Astrocyte (in vitro differentiated cells and primary cell): ENCODE data around the gene TEX52. TPM values are rescaled to one million over a fixed set of nuclear protein-coding genes. Genes with fewer than 3 reads are reported as not detected.

Source experiments
- DNase-seq: peaks from one replicate; pipeline ENCODE4 v3.0.0-alpha.2; 2010; ENCODE audit warnings: low read depth
- FAIRE-seq: peaks from 2 replicates; lab custom pipeline; 2011; peaks lifted over from hg19 to GRCh38; lab: Jason Lieb, UNC
- H2AFZ ChIP-seq: 2 replicates; pipeline ENCODE4 v1.6.0; 2012; ENCODE audit warnings: low read depth, low read length, inconsistent platforms
- H3K27ac ChIP-seq: 2 replicates; pipeline ENCODE4 v1.5.1; 2011; ENCODE audit warnings: low read depth, low read length, inconsistent platforms
- H3K27me3 ChIP-seq: 2 replicates; pipeline ENCODE4 v1.6.0; 2011; ENCODE audit warnings: low read length, inconsistent platforms; ENCODE audit not compliant: insufficient read depth
- H3K36me3 ChIP-seq: 2 replicates; pipeline ENCODE4 v1.5.1; 2011; ENCODE audit warnings: low read length, inconsistent platforms; ENCODE audit not compliant: insufficient read depth
- H3K4me1 ChIP-seq: 2 replicates; pipeline ENCODE4 v1.5.1; 2011; ENCODE audit warnings: low read length, inconsistent platforms; ENCODE audit not compliant: insufficient read depth
- H3K4me2 ChIP-seq: 2 replicates; pipeline ENCODE4 v1.6.0; 2012; ENCODE audit warnings: low read length, inconsistent platforms
- H3K4me3 ChIP-seq: 2 replicates; pipeline ENCODE4 v1.5.1; 2011; ENCODE audit warnings: low read depth, mild to moderate bottlenecking, low read length, inconsistent platforms; ENCODE audit not compliant: insufficient read depth
- H3K79me2 ChIP-seq: 2 replicates; pipeline ENCODE4 v1.6.0; 2012; ENCODE audit warnings: mild to moderate bottlenecking, low read length, inconsistent platforms; ENCODE audit not compliant: insufficient read depth
- H3K9ac ChIP-seq: 2 replicates; pipeline ENCODE4 v1.6.0; 2012; ENCODE audit warnings: mild to moderate bottlenecking, low read length, inconsistent platforms
- H3K9me3 ChIP-seq: 2 replicates; pipeline ENCODE4 v1.5.1; 2012; ENCODE audit warnings: low read depth, mild to moderate bottlenecking, low read length, inconsistent platforms; ENCODE audit not compliant: insufficient read depth
- H4K20me1 ChIP-seq: 2 replicates; pipeline ENCODE4 v1.6.0; 2012; ENCODE audit warnings: low read length, inconsistent platforms; ENCODE audit not compliant: insufficient read depth
- H3K27ac Mint-ChIP-seq: one replicate; pipeline ENCODE4 v1.8.0; 2021; ENCODE audit warnings: mild to moderate bottlenecking, mixed read lengths; ENCODE audit not compliant: unreplicated experiment
- H3K27me3 Mint-ChIP-seq: one replicate; pipeline ENCODE4 v1.8.0; 2021; ENCODE audit warnings: low read depth, mixed read lengths; ENCODE audit not compliant: unreplicated experiment
- H3K36me3 Mint-ChIP-seq: one replicate; pipeline ENCODE4 v1.8.0; 2021; ENCODE audit warnings: low read depth, mixed read lengths; ENCODE audit not compliant: unreplicated experiment
- H3K4me1 Mint-ChIP-seq: one replicate; pipeline ENCODE4 v1.8.0; 2021; ENCODE audit warnings: low read depth, mixed read lengths; ENCODE audit not compliant: unreplicated experiment
- H3K4me3 Mint-ChIP-seq: one replicate; pipeline ENCODE4 v1.8.0; 2021; ENCODE audit warnings: mild to moderate bottlenecking, moderate library complexity, mixed read lengths; ENCODE audit not compliant: unreplicated experiment
- H3K9me3 Mint-ChIP-seq: one replicate; pipeline ENCODE4 v1.8.0; 2021; ENCODE audit warnings: mild to moderate bottlenecking, mixed read lengths; ENCODE audit not compliant: unreplicated experiment
- CTCF ChIP-seq: IDR thresholded peaks from 2 replicates; pipeline ENCODE4 v1.5.1; 2011; ENCODE audit warnings: low read depth, mild to moderate bottlenecking, inconsistent platforms, low read length, moderate library complexity; ENCODE audit not compliant: insufficient read depth
- EZH2 ChIP-seq: IDR thresholded peaks from 2 replicates; pipeline ENCODE4 v1.6.1; 2012; ENCODE audit warnings: mild to moderate bottlenecking, low read length, inconsistent platforms; ENCODE audit not compliant: insufficient read depth
- total RNA-seq: library from RNA; stranded (reverse); gene quantifications from 2 replicates; pipeline ENCODE4 v1.2.1, GENCODE V29; 2021

TEX52 gene
- total RNA-seq, 1 donor from 2014 or later = not detected

- Histone ChIP-seq H3K27me3 (no peaks in the 10 kb centered on the region), H3K27ac (no peak overlapping the region), H2AFZ (no peak overlapping the region), H4K20me1 (peaks cover 40% of the 10 kb centered on the region), H3K4me2 (no peak overlapping the region), H3K9ac (no peak overlapping the region), H3K79me2 (peaks cover 27% of the 10 kb centered on the region), H3K9me3 (no peaks in the 10 kb centered on the region), H3K36me3 (peaks cover 64% of the 10 kb centered on the region), H3K4me3 (no peak overlapping the region), H3K4me1 (peaks cover 14% of the 10 kb centered on the region)
- Mint-ChIP-seq H3K9me3 (no peaks in the 10 kb centered on the region), H3K27me3 (no peaks in the 10 kb centered on the region), H3K36me3 (peaks cover 30% of the 10 kb centered on the region), H3K27ac (no peak overlapping the region), H3K4me1 (peaks cover 18% of the 10 kb centered on the region), H3K4me3 (no peak overlapping the region)
- no peak for DNase-seq
- FAIRE-seq = no peak
- no peak for TF ChIP-seq EZH2
- no peak for TF ChIP-seq CTCF
Measured at GRCh38 chr12:2800046-2800570, 56.7 kb downstream of the TEX52 start.

Other genes starting within 250 kb of the TEX52 start
- gene FKBP4, start 62.1 kb downstream of the TEX52 start, total RNA-seq = 63.2 and 68.7 TPM in 2 replicates
- 20.1 and 20.2 TPM in 2 replicates for gene ITFG2, start 44.4 kb downstream of the TEX52 start, total RNA-seq
- not detected in 2 replicates for gene NRIP2, start 22.0 kb downstream of the TEX52 start, total RNA-seq
- gene FOXM1, start 20.1 kb upstream of the TEX52 start, total RNA-seq = 3.9 and 7.1 TPM in 2 replicates
- gene RHNO1, start 20.2 kb upstream of the TEX52 start, total RNA-seq = 15.0 and 15.6 TPM in 2 replicates
- gene TULP3, start 33.9 kb upstream of the TEX52 start, total RNA-seq = 23.6 and 26.4 TPM in 2 replicates
- 13.0 and 19.1 TPM in 2 replicates for gene TEAD4, start 102.4 kb upstream of the TEX52 start, total RNA-seq
- gene TSPAN9, start 220.3 kb upstream of the TEX52 start, total RNA-seq = 39.8 and 40.9 TPM in 2 replicates